ENCODE data around the gene AMBP. TPM values are rescaled to one million over a fixed set of nuclear protein-coding genes. Genes with fewer than 3 reads are reported as not detected.

AMBP gene
- total and polyA plus RNA-seq, 2 of the 13 experiments (the other 11 are each of a cell fraction or from before 2014, with no cell fraction given): 1,510 to 2,580 TPM

- 0 out of 2 replicates have a peak, but pooled peaks have one; percentile 40 for TF ChIP-seq ZNF160 (CRISPR knock-in tag; IDR thresholded peaks at IDR 0.05)
- no peak for TF ChIP-seq TBP (CRISPR knock-in tag; IDR thresholded peaks at IDR 0.05)
- TF ChIP-seq, protein P1, sequence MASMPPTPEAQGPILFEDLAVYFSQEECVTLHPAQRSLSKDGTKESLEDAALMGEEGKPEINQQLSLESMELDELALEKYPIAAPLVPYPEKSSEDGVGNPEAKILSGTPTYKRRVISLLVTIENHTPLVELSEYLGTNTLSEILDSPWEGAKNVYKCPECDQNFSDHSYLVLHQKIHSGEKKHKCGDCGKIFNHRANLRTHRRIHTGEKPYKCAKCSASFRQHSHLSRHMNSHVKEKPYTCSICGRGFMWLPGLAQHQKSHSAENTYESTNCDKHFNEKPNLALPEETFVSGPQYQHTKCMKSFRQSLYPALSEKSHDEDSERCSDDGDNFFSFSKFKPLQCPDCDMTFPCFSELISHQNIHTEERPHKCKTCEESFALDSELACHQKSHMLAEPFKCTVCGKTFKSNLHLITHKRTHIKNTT (CRISPR knock-in tag; IDR thresholded peaks at IDR 0.05): no peak
- no peak for TF ChIP-seq ZNF75D (CRISPR knock-in tag; IDR thresholded peaks at IDR 0.05; ENCODE audit: borderline replicate concordance)
- TF ChIP-seq ZNF383 (CRISPR knock-in tag; IDR thresholded peaks at IDR 0.05; ENCODE audit: borderline replicate concordance): no peak
- no peak for TF ChIP-seq TEAD2 (CRISPR knock-in tag; IDR thresholded peaks at IDR 0.05)
- TF ChIP-seq ELF3 (CRISPR knock-in tag; IDR thresholded peaks at IDR 0.05): peak; percentile 62; the same call in 1 of the 2 replicates
- peak; percentile 70; the same call in 1 of the 2 replicates for TF ChIP-seq HNRNPL (IDR thresholded peaks at IDR 0.05; ENCODE audit: low read depth, low read length)
- no peak for TF ChIP-seq NCOA5 (CRISPR knock-in tag; IDR thresholded peaks at IDR 0.05)
- no peak for TF ChIP-seq MAF1 (CRISPR knock-in tag; IDR thresholded peaks at IDR 0.05; ENCODE audit: borderline replicate concordance)
- TF ChIP-seq HNF1A (IDR thresholded peaks at IDR 0.05; ENCODE audit: low read depth): no peak
- no peak; the same call in 1 of the 2 replicates for TF ChIP-seq HNF1A (CRISPR knock-in tag; IDR thresholded peaks at IDR 0.05; ENCODE audit: borderline replicate concordance)
- peak; percentile 75; the same call in 1 of the 2 replicates for TF ChIP-seq ERF (CRISPR knock-in tag; IDR thresholded peaks at IDR 0.05)
- no peak for TF ChIP-seq ZNF704 (CRISPR knock-in tag; IDR thresholded peaks at IDR 0.05; ENCODE audit: borderline replicate concordance)
- TF ChIP-seq, protein P2, sequence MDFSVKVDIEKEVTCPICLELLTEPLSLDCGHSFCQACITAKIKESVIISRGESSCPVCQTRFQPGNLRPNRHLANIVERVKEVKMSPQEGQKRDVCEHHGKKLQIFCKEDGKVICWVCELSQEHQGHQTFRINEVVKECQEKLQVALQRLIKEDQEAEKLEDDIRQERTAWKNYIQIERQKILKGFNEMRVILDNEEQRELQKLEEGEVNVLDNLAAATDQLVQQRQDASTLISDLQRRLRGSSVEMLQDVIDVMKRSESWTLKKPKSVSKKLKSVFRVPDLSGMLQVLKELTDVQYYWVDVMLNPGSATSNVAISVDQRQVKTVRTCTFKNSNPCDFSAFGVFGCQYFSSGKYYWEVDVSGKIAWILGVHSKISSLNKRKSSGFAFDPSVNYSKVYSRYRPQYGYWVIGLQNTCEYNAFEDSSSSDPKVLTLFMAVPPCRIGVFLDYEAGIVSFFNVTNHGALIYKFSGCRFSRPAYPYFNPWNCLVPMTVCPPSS (IDR thresholded peaks at IDR 0.05): no peak
- peak; percentile 66; the same call in 1 of the 2 replicates for TF ChIP-seq RXRB (CRISPR knock-in tag; IDR thresholded peaks at IDR 0.05; ENCODE audit: borderline replicate concordance)
- TF ChIP-seq ZNF878 (CRISPR knock-in tag; IDR thresholded peaks at IDR 0.05): no peak
- TF ChIP-seq, protein P3, sequence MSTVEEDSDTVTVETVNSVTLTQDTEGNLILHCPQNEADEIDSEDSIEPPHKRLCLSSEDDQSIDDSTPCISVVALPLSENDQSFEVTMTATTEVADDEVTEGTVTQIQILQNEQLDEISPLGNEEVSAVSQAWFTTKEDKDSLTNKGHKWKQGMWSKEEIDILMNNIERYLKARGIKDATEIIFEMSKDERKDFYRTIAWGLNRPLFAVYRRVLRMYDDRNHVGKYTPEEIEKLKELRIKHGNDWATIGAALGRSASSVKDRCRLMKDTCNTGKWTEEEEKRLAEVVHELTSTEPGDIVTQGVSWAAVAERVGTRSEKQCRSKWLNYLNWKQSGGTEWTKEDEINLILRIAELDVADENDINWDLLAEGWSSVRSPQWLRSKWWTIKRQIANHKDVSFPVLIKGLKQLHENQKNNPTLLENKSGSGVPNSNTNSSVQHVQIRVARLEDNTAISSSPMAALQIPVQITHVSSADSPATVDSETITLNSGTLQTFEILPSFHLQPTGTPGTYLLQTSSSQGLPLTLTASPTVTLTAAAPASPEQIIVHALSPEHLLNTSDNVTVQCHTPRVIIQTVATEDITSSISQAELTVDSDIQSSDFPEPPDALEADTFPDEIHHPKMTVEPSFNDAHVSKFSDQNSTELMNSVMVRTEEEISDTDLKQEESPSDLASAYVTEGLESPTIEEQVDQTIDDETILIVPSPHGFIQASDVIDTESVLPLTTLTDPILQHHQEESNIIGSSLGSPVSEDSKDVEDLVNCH (CRISPR knock-in tag; IDR thresholded peaks at IDR 0.05): no peak
- TF ChIP-seq SP1 (IDR thresholded peaks at IDR 0.05): no peak
- no peak for TF ChIP-seq SP1 (CRISPR knock-in tag; IDR thresholded peaks at IDR 0.05)
Observed at GRCh38 chr9:114108016-114108833, 30.1 kb upstream of the AMBP start (continued).
